HEK293 (cell line): Measurements from ENCODE around the gene HMCN2.

Experiments
- CTCF ChIA-PET: fragments of 350-600 bp; formaldehyde crosslinking; extraction: SDS; loops from one replicate; lab custom pipeline; 2021; ENCODE audit warnings: antibody characterized with exemption; lab: Yijun Ruan, JAX
- POLR2A ChIA-PET: fragments of 300-600 bp; formaldehyde crosslinking; extraction: SDS; loops from one replicate; lab custom pipeline; 2020; ENCODE audit warnings: antibody characterized with exemption, inconsistent platforms; lab: Yijun Ruan, JAX
- H3K27ac ChIP-seq: fragments of 200-500 bp; sonication (Bioruptor generic); 2 replicates; pipeline ENCODE4 v1.5.1; 2014; ENCODE audit warnings: low read depth, low read length, control low read depth, inconsistent platforms; ENCODE audit errors: extremely low read depth
- H3K36me3 ChIP-seq, 2 experiments: fragments of 200-500 bp in 1 of 2; sonication (Bioruptor generic) in 1 of 2; 1 replicate in 1 of 2; 2 replicates in 1 of 2; pipeline ENCODE4 v1.5.1; 2014 to 2017; ENCODE audit warnings: inconsistent platforms in 2 of 2, low read length in 2 of 2; ENCODE audit not compliant: control insufficient read depth in 2 of 2, insufficient read depth in 1 of 2
- H3K4me1 ChIP-seq: fragments of 200-500 bp; sonication (Bioruptor generic); 2 replicates; pipeline ENCODE4 v1.5.1; 2014; ENCODE audit warnings: mild to moderate bottlenecking, low read length, inconsistent platforms; ENCODE audit not compliant: control insufficient read depth, insufficient read depth
- H3K4me3 ChIP-seq: 2 replicates; pipeline ENCODE4 v1.5.1; 2011; ENCODE audit warnings: low read depth, mild to moderate bottlenecking, control low read depth, low read length, moderate library complexity
- H3K9me3 ChIP-seq: fragments of 200-500 bp; sonication (Bioruptor generic); 2 replicates; pipeline ENCODE4 v1.5.1; 2014; ENCODE audit warnings: low read depth, low read length, inconsistent platforms; ENCODE audit not compliant: control insufficient read depth, insufficient read depth
- KLF7 ChIP-seq: fragments of 450-650 bp; formaldehyde crosslinking; IDR thresholded peaks from 2 replicates; pipeline ENCODE4 v1.5.1; 2016; ENCODE audit warnings: missing biosample characterization, missing genetic modification characterization, borderline replicate concordance
- REPIN1 ChIP-seq: fragments of 450-650 bp; formaldehyde crosslinking; IDR thresholded peaks from 2 replicates; pipeline ENCODE4 v1.5.1; 2017; ENCODE audit warnings: missing biosample characterization, missing genetic modification characterization, low read depth
- REST ChIP-seq: fragments of 450-650 bp; formaldehyde crosslinking; IDR thresholded peaks from 2 replicates; pipeline ENCODE4 v1.5.1; 2016; ENCODE audit warnings: missing biosample characterization, missing genetic modification characterization
- SP3 ChIP-seq: fragments of 450-650 bp; formaldehyde crosslinking; IDR thresholded peaks from 2 replicates; pipeline ENCODE4 v1.5.1; 2016; ENCODE audit warnings: missing biosample characterization, missing genetic modification characterization
- TRIM28 ChIP-seq: IDR thresholded peaks from 2 replicates; pipeline ENCODE4 v1.6.1; 2011; ENCODE audit warnings: low read length, control low read depth, borderline replicate concordance
- ZBTB49 ChIP-seq: fragments of 450-650 bp; formaldehyde crosslinking; IDR thresholded peaks from 2 replicates; pipeline ENCODE4 v1.5.1; 2016; ENCODE audit warnings: missing biosample characterization, missing genetic modification characterization, low read depth
- ZBTB8A ChIP-seq: fragments of 450-650 bp; formaldehyde crosslinking; IDR thresholded peaks from 2 replicates; pipeline ENCODE4 v1.5.1; 2016; ENCODE audit warnings: missing biosample characterization, missing genetic modification characterization
- ZNF202 ChIP-seq: fragments of 450-650 bp; formaldehyde crosslinking; IDR thresholded peaks from 2 replicates; pipeline ENCODE4 v1.5.1; 2016; ENCODE audit warnings: missing biosample characterization, missing genetic modification characterization, borderline replicate concordance
- ZNF221 ChIP-seq: fragments of 450-650 bp; formaldehyde crosslinking; IDR thresholded peaks from 2 replicates; pipeline ENCODE4 v1.5.1; 2017; ENCODE audit warnings: missing biosample characterization, missing genetic modification characterization, borderline replicate concordance
- ZNF280D ChIP-seq: fragments of 450-650 bp; formaldehyde crosslinking; IDR thresholded peaks from 2 replicates; pipeline ENCODE4 v1.5.1; 2016; ENCODE audit warnings: missing biosample characterization, missing genetic modification characterization
- ZNF341 ChIP-seq: fragments of 450-650 bp; formaldehyde crosslinking; IDR thresholded peaks from 2 replicates; pipeline ENCODE4; 2016; ENCODE audit warnings: low read depth, missing biosample characterization, missing genetic modification characterization
- ZNF416 ChIP-seq: fragments of 450-650 bp; formaldehyde crosslinking; IDR thresholded peaks from 2 replicates; pipeline ENCODE4 v1.5.1; 2016; ENCODE audit warnings: missing biosample characterization, missing genetic modification characterization
- ZNF514 ChIP-seq: fragments of 450-650 bp; formaldehyde crosslinking; IDR thresholded peaks from 2 replicates; pipeline ENCODE4 v1.5.1; 2016; ENCODE audit warnings: missing biosample characterization, missing genetic modification characterization
- ZNF530 ChIP-seq: fragments of 450-650 bp; formaldehyde crosslinking; IDR thresholded peaks from 2 replicates; pipeline ENCODE4 v1.5.1; 2016; ENCODE audit warnings: low read depth, missing biosample characterization, missing genetic modification characterization
- ZNF561 ChIP-seq: fragments of 450-650 bp; IDR thresholded peaks from 2 replicates; pipeline ENCODE4 v1.5.1; 2018; ENCODE audit warnings: missing biosample characterization, missing genetic modification characterization, borderline replicate concordance
- ZNF585B ChIP-seq: fragments of 450-650 bp; formaldehyde crosslinking; IDR thresholded peaks from 2 replicates; pipeline ENCODE4 v1.5.1; 2016; ENCODE audit warnings: missing biosample characterization, missing genetic modification characterization
- ZNF704 ChIP-seq: fragments of 450-650 bp; formaldehyde crosslinking; IDR thresholded peaks from 2 replicates; pipeline ENCODE4 v1.5.1; 2016; ENCODE audit warnings: missing biosample characterization, missing genetic modification characterization
- ZNF707 ChIP-seq: fragments of 450-650 bp; formaldehyde crosslinking; IDR thresholded peaks from 2 replicates; pipeline ENCODE4 v1.5.1; 2016; ENCODE audit warnings: missing biosample characterization, missing genetic modification characterization

The HMCN2 gene

GRCh38 chr9:130354378-130354777 lies 88.8 kb downstream of the HMCN2 start:
- Histone ChIP-seq H3K4me3 (no peak overlapping the region), H3K36me3 (no peaks in the 10 kb centered on the region)
- POLR2A ChIA-PET: no interaction called here
- TF ChIP-seq ZNF704 (tag by site-specific recombination) (no peak), ZNF341 (no peak), ZBTB49 (tag by site-specific recombination) (no peak), ZNF530 (tag by site-specific recombination) (no peak), REPIN1 (no peak), ZNF221 (tag by site-specific recombination) (no peak), ZNF585B (tag by site-specific recombination) (no peak), KLF7 (tag by site-specific recombination) (no peak), SP3 (tag by site-specific recombination) (no peak), ZNF280D (tag by site-specific recombination) (no peak), REST (tag by site-specific recombination) (no peak), TRIM28 (no peak), ZNF416 (tag by site-specific recombination) (no peak), ZNF202 (no peak), ZNF561 (tag by site-specific recombination) (no peak), ZNF514 (no peak), ZNF707 (no peak), ZBTB8A (tag by site-specific recombination) (no peak)
- TF ChIP-seq, all 188 proteins: peak for 0
- CTCF ChIA-PET: interaction anchor here (0.7 to 0.9 kb wide), 3 partner anchors 27 to 144 kb away, joined by 3 read pairs; no protein-coding TSS in a partner anchor
- Histone ChIP-seq H3K27ac (no peak overlapping the region), H3K9me3 (no peaks in the 10 kb centered on the region), H3K4me1 (no peaks in the 10 kb centered on the region)
